ENCODE results near the gene PTRH1. TPM values are rescaled to one million over a fixed set of nuclear protein-coding genes. Genes with fewer than 3 reads are reported as not detected.

Gene PTRH1
- total RNA-seq, 1 donor from 2014 or later = 13.9 TPM

DNA sequence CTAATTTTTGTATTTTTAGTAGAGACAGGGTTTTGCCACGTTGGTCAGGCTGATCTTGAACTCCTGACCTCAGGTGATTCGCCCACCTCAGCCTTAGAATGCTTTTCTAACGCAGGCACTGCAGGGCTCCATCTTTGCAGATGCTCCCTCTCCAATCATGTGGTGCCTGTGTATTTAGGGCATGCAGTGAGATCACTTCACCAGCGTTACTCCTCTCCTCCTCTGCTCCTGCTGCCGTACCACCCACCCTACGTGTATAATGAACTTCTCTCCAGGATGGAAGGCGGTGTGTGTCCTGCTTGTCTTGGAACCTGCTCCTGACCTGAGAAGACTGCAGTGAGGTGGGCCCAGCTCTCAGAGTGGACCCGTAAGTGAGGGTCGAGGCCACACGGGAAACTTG, 22.3 kb downstream of the PTRH1 start:
- Histone ChIP-seq H3K4me3 (no peak overlapping the region), H3K36me3 (peaks cover 40% of the 10 kb centered on the region), H3K9me3 (replicated peaks) (no peaks in the 10 kb centered on the region), H3K27ac (replicated peaks) (no peak overlapping the region), H3K4me1 (no peaks in the 10 kb centered on the region), H3K27me3 (ENCODE audit: low read depth) (no peaks in the 10 kb centered on the region)
- DNase-seq = no peak
- intact Hi-C loops (cut with micrococcal nuclease) = no loop called here
- TF ChIP-seq, protein P1, sequence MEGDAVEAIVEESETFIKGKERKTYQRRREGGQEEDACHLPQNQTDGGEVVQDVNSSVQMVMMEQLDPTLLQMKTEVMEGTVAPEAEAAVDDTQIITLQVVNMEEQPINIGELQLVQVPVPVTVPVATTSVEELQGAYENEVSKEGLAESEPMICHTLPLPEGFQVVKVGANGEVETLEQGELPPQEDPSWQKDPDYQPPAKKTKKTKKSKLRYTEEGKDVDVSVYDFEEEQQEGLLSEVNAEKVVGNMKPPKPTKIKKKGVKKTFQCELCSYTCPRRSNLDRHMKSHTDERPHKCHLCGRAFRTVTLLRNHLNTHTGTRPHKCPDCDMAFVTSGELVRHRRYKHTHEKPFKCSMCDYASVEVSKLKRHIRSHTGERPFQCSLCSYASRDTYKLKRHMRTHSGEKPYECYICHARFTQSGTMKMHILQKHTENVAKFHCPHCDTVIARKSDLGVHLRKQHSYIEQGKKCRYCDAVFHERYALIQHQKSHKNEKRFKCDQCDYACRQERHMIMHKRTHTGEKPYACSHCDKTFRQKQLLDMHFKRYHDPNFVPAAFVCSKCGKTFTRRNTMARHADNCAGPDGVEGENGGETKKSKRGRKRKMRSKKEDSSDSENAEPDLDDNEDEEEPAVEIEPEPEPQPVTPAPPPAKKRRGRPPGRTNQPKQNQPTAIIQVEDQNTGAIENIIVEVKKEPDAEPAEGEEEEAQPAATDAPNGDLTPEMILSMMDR (IDR thresholded peaks at IDR 0.05; ENCODE audit: borderline replicate concordance) = no peak

DNA sequence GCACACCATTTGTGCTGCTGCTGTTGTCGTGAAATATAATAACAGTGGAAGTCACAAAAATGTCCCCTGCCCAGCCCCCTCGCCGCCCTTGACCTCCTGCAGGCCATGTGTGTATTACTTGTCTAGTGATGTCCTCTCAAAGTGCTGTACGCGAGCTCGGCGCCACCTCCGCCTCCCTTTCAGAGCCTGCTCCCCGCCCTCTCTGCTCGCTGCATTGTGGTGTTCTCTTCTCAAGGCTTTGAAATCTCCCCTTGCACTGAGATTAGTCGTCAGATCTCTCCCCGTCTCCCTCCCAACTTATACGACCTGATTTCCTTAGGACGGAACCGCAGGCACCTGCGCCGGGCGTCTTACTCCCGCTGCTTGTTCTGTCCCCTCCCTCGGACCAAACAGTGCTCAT, 23.4 kb downstream of the PTRH1 start:
- H3K4me1 ChIP-seq = no peaks in the 10 kb centered on the region
- H3K27me3 ChIP-seq (ENCODE audit: low read depth) = no peaks in the 10 kb centered on the region
- no peak overlapping the region for H3K27ac ChIP-seq (replicated peaks)
- TF ChIP-seq, protein P1 (IDR thresholded peaks at IDR 0.05; ENCODE audit: borderline replicate concordance) = no peak
- no peaks in the 10 kb centered on the region for H3K9me3 ChIP-seq (replicated peaks)
- H3K36me3 ChIP-seq = peaks cover 49% of the 10 kb centered on the region
- no peak overlapping the region for H3K4me3 ChIP-seq
- no peak for DNase-seq
- intact Hi-C loops (cut with micrococcal nuclease) = no loop called here

DNA sequence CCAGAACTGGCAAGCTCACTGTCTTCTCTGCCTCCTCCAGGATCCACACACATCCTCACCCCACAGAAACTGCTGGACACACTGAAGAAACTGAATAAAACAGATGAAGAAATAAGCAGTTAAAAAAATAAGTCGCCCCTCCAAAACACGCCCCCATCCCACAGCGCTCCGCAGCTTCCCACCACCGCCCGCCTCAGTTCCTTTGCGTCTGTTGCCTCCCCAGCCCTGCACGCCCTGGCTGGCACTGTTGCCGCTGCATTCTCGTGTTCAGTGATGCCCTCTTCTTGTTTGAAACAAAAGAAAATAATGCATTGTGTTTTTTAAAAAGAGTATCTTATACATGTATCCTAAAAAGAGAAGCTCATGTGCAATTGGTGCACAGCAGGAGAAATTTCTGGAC, 24.7 kb downstream of the PTRH1 start:
- Histone ChIP-seq H3K36me3 (peaks cover 62% of the 10 kb centered on the region), H3K27me3 (ENCODE audit: low read depth) (no peaks in the 10 kb centered on the region), H3K4me1 (no peaks in the 10 kb centered on the region), H3K27ac (replicated peaks) (no peak overlapping the region), H3K9me3 (replicated peaks) (no peaks in the 10 kb centered on the region), H3K4me3 (no peak overlapping the region)
- DNase-seq = no peak
- TF ChIP-seq, protein P1 (IDR thresholded peaks at IDR 0.05; ENCODE audit: borderline replicate concordance) = no peak
- intact Hi-C loops (cut with micrococcal nuclease) = no loop called here

DNA sequence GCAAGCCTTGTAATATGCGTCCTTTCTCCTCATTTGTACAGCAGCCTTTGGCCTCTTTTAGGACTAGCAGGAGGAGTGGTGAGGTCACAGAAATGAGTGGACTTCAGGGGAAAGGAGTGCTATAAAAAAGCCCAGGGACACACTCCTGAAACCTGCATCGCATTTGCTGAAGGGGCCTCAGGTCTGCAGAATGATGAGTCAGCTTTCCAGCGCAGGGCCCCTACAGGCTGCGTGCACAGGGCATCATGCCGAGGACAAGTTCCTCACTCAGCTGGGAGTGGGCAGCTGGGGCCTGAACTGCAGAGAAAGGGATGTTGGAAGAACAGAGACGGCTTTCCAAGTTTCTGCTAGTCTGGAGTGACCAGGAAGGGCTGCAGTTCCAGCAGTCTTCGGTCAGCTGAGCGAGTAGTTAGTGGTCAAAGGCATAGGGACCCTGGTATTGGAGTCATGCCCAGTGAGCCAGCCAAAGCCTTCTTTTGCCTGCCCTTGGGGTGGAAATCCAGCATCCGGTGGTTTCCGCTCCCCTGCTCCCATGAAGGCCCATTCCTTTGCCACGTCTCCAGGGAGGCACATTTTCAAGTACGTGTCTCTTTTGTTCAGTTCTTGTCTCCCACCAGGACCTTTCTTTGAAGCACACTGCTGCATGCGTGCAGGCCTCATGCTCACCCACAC, 26.0 kb downstream of the PTRH1 start:
- intact Hi-C loops (cut with micrococcal nuclease) = no loop called here
- Histone ChIP-seq H3K4me1 (no peaks in the 10 kb centered on the region), H3K9me3 (replicated peaks) (no peaks in the 10 kb centered on the region), H3K27ac (replicated peaks) (no peak overlapping the region), H3K36me3 (peaks cover 64% of the 10 kb centered on the region), H3K27me3 (ENCODE audit: low read depth) (no peaks in the 10 kb centered on the region), H3K4me3 (no peak overlapping the region)
- TF ChIP-seq, protein P1 (IDR thresholded peaks at IDR 0.05; ENCODE audit: borderline replicate concordance) = no peak
- no peak for DNase-seq

DNA sequence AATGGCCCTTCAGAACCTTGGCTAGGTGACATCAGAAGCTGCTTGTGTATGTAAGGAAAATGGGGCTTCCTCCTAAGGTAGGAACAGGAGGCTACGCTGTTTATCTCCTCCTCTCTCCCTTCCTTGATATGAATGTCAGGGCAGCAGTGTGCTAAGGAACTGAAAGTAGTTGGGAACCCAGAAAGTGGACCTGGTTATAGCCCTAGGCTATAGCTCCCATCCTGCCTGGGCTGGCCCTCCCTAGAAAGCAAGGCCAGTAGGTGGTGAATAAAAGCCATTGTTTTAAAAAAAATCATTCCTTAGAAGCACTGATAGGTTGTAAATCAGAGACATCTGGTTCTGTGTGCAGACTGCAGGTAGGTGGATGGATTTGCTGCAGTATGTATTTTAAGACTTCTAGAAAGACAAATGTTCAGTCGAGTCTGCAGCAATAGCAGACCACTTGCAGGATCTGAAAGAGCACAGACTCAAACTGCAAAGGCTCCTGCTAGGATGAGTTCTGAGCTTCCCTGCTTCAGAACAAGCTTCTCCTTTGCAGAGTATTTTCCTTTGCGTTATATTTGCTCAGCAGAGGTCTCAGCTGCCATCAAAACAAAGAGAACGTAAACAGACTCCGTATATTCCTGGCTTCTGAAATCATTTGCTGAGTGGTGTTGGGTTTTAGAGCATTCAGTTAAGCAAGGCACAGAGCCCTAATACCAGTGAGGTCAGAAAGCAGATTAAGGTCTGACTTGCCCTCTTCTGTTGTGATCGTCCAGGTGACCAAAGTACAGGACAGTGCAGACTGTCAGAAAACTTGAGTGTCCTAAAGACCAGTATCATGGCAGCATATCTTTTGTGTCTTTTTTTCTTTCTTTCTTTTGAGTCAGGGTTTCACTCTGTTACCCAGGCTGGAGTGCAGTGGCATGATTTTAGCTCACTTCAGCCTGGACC, 28.7 kb downstream of the PTRH1 start:
- intact Hi-C loops (cut with micrococcal nuclease) = no loop called here
- Histone ChIP-seq H3K36me3 (peaks cover 86% of the 10 kb centered on the region), H3K4me1 (no peaks in the 10 kb centered on the region), H3K27ac (replicated peaks) (no peak overlapping the region), H3K27me3 (ENCODE audit: low read depth) (no peaks in the 10 kb centered on the region), H3K4me3 (no peak overlapping the region), H3K9me3 (replicated peaks) (no peaks in the 10 kb centered on the region)
- TF ChIP-seq, protein P1 (IDR thresholded peaks at IDR 0.05; ENCODE audit: borderline replicate concordance) = no peak
- DNase-seq = no peak

Measured in left ventricle myocardium inferior (tissue), 1 donor.